Trophoblast cell (in vitro differentiated cells and primary cell): ENCODE data around the gene PCCB.
"Not testable (repeated sequence)": the region's sequence is repeated elsewhere in the genome, so short reads cannot be mapped to it uniquely, and the experiment has no call there.

Source experiments
- DNase-seq, 2 donors: peaks; one replicate each; pipeline ENCODE4 v3.0.0-alpha.2; 2016
- H2AFZ ChIP-seq: 2 replicates; pipeline ENCODE4 v1.6.1; 2013; ENCODE audit warnings: low read length, moderate library complexity, mild to moderate bottlenecking; ENCODE audit not compliant: insufficient read depth, poor library complexity
- H2AK5ac ChIP-seq: 2 replicates; pipeline ENCODE4 v1.6.1; 2013; ENCODE audit warnings: mild to moderate bottlenecking, low read length
- H2BK120ac ChIP-seq: 2 replicates; pipeline ENCODE4 v1.6.1; 2013; ENCODE audit warnings: low read length, mild to moderate bottlenecking, moderate library complexity; ENCODE audit not compliant: insufficient read depth, poor library complexity
- H2BK12ac ChIP-seq: 2 replicates; pipeline ENCODE4 v1.6.1; 2013; ENCODE audit warnings: mild to moderate bottlenecking, low read length, moderate library complexity
- H2BK5ac ChIP-seq: 2 replicates; pipeline ENCODE4 v1.6.1; 2013; ENCODE audit warnings: low read length, low read depth, moderate library complexity, mild to moderate bottlenecking; ENCODE audit not compliant: poor library complexity
- H3K14ac ChIP-seq: 2 replicates; pipeline ENCODE4 v1.6.1; 2013; ENCODE audit warnings: mild to moderate bottlenecking, low read length
- H3K18ac ChIP-seq: 2 replicates; pipeline ENCODE4 v1.6.1; 2013; ENCODE audit warnings: mild to moderate bottlenecking, low read length
- H3K23ac ChIP-seq: 2 replicates; pipeline ENCODE4 v1.6.1; 2013; ENCODE audit warnings: low read length
- H3K27ac ChIP-seq: 2 replicates; pipeline ENCODE4 v1.5.1; 2013; ENCODE audit warnings: low read depth, mild to moderate bottlenecking, inconsistent platforms, low read length, moderate library complexity
- H3K27me3 ChIP-seq: 2 replicates; pipeline ENCODE4 v1.6.1; 2013; ENCODE audit warnings: inconsistent platforms, mild to moderate bottlenecking, low read length, moderate library complexity; ENCODE audit not compliant: insufficient read depth
- H3K36me3 ChIP-seq, 2 experiments: 1 replicate in 1 of 2; 2 replicates in 1 of 2; pipeline ENCODE4 v1.6.1; 2013; ENCODE audit warnings: low read length in 2 of 2, mild to moderate bottlenecking in 2 of 2, moderate library complexity in 1 of 2; ENCODE audit not compliant: insufficient read depth in 2 of 2, control insufficient read depth in 1 of 2
- H3K4ac ChIP-seq: 2 replicates; pipeline ENCODE4 v1.6.1; 2013; ENCODE audit warnings: low read depth, mild to moderate bottlenecking, low read length, moderate library complexity
- H3K4me1 ChIP-seq, 2 experiments: 1 replicate in 1 of 2; 2 replicates in 1 of 2; pipeline ENCODE4 v1.6.1; 2013; ENCODE audit warnings: low read length in 2 of 2, mild to moderate bottlenecking in 2 of 2, moderate library complexity in 1 of 2; ENCODE audit not compliant: insufficient read depth in 2 of 2, control insufficient read depth in 1 of 2
- H3K4me2 ChIP-seq: 2 replicates; pipeline ENCODE4 v1.6.1; 2013; ENCODE audit warnings: inconsistent platforms, mild to moderate bottlenecking, low read length, moderate library complexity
- H3K4me3 ChIP-seq: 2 replicates; pipeline ENCODE4 v1.5.1; 2013; ENCODE audit warnings: mild to moderate bottlenecking, low read depth, low read length, inconsistent platforms
- H3K79me1 ChIP-seq: one replicate; pipeline ENCODE4 v1.6.1; 2013; ENCODE audit warnings: low read length
- H3K79me2 ChIP-seq: 2 replicates; pipeline ENCODE4 v1.6.1; 2013; ENCODE audit warnings: low read length, mild to moderate bottlenecking; ENCODE audit not compliant: control insufficient read depth, insufficient read depth, poor library complexity
- H3K9ac ChIP-seq: 2 replicates; pipeline ENCODE4 v1.6.1; 2013; ENCODE audit warnings: mild to moderate bottlenecking, low read length
- H3K9me3 ChIP-seq: 2 replicates; pipeline ENCODE4 v1.6.1; 2013; ENCODE audit warnings: low read depth, mild to moderate bottlenecking, control low read depth, inconsistent platforms, low read length; ENCODE audit not compliant: insufficient read depth
- H4K12ac ChIP-seq: 2 replicates; pipeline ENCODE4 v1.6.1; 2013; ENCODE audit warnings: low read depth, mild to moderate bottlenecking, low read length, moderate library complexity
- H4K8ac ChIP-seq: 2 replicates; pipeline ENCODE4 v1.6.1; 2013; ENCODE audit warnings: low read depth, mild to moderate bottlenecking, low read length, moderate library complexity
- H4K91ac ChIP-seq: one replicate; pipeline ENCODE4 v1.6.1; 2013; ENCODE audit warnings: low read depth, mild to moderate bottlenecking, low read length, moderate library complexity
- WGBS: extraction: QIAGEN DNeasy Blood & Tissue Kit; methylation state at CpG from one replicate; pipeline ENCODE4 v1.1.7; 2013; ENCODE audit warnings: missing lambda C conversion rate; ENCODE audit not compliant: insufficient read length, insufficient coverage; ENCODE audit errors: extremely low coverage; 5-methylcytosine and 5-hydroxymethylcytosine counted together

PCCB gene

GRCh38 chr3:136332302-136332701 is 82.2 kb downstream of the PCCB start:
- Histone ChIP-seq H2AFZ (no peak overlapping the region), H4K91ac (no peak overlapping the region), H3K27ac (no peak overlapping the region), H3K23ac (no peak overlapping the region), H3K9me3 (peaks cover 3% of the 10 kb centered on the region), H2BK5ac (no peak overlapping the region), H2BK12ac (no peak overlapping the region), H3K4ac (no peak overlapping the region), H4K12ac (no peak overlapping the region), H3K27me3 (no peaks in the 10 kb centered on the region), H2BK120ac (no peak overlapping the region), H3K4me1 (no peaks in the 10 kb centered on the region), H3K36me3 (peaks cover 9 to 31% of the 10 kb centered on the region in 2 experiments), H3K9ac (no peak overlapping the region), H3K18ac (no peak overlapping the region), H3K79me2 (no peaks in the 10 kb centered on the region), H4K8ac (no peak overlapping the region), H3K4me2 (no peak overlapping the region), H3K79me1 (no peaks in the 10 kb centered on the region), H3K4me3 (no peak overlapping the region), H3K14ac (no peak overlapping the region), H2AK5ac (no peak overlapping the region)
- no CpG with 5 or more reads among the region's 1 CpG for WGBS
- no peak for DNase-seq

DNA sequence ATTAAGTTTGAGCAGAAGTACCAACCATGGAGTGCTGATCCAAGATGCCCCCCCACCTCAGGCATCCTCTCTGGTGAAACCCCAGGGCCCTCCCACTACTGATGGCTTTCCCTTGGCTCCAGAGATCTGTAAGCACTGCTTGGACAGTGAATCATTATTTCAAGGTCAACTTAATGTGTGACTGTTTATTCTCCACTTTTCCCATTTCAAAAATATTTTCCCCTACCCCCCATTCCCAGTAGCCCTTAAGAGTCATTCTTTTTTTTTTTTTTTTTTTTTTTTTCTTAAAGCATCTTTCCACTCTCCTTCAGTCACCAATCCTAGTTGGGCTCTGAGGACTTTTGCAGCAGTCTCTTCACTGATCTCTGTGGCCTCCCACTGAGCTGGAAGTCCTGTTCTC is 82.6 kb downstream of the PCCB start:
- Histone ChIP-seq H3K4me1 (no peaks in the 10 kb centered on the region), H2BK12ac (no peak overlapping the region), H3K4me2 (no peak overlapping the region), H2AK5ac (no peak overlapping the region), H2AFZ (no peak overlapping the region), H3K36me3 (peaks cover 6 to 28% of the 10 kb centered on the region in 2 experiments), H3K14ac (no peak overlapping the region), H3K4me3 (no peak overlapping the region), H3K9ac (no peak overlapping the region), H3K27me3 (no peaks in the 10 kb centered on the region), H3K9me3 (peaks cover 3% of the 10 kb centered on the region), H4K12ac (no peak overlapping the region), H4K8ac (no peak overlapping the region), H3K79me1 (no peaks in the 10 kb centered on the region), H2BK120ac (no peak overlapping the region), H3K79me2 (no peaks in the 10 kb centered on the region), H3K4ac (no peak overlapping the region), H4K91ac (no peak overlapping the region), H3K23ac (no peak overlapping the region), H3K27ac (no peak overlapping the region), H3K18ac (no peak overlapping the region), H2BK5ac (no peak overlapping the region)
- DNase-seq, result no peak

GRCh38 chr3:136334209-136334608 is 84.1 kb downstream of the PCCB start:
- Histone ChIP-seq H3K27me3 (no peaks in the 10 kb centered on the region), H2BK120ac (no peak overlapping the region), H3K36me3 (peaks cover 6 to 26% of the 10 kb centered on the region in 2 experiments)

GRCh38 chr3:136334726-136335125 is 84.6 kb downstream of the PCCB start:
- DNase-seq, H3K9me3 ChIP-seq, H3K14ac ChIP-seq, H3K4me1 ChIP-seq, H2AFZ ChIP-seq, H2BK5ac ChIP-seq, H2BK120ac ChIP-seq, H3K23ac ChIP-seq, H3K79me2 ChIP-seq, H4K12ac ChIP-seq, H3K4me3 ChIP-seq, H2BK12ac ChIP-seq, H3K4ac ChIP-seq, H3K27ac ChIP-seq, H4K91ac ChIP-seq, H3K4me2 ChIP-seq, H3K79me1 ChIP-seq, H3K18ac ChIP-seq, H3K9ac ChIP-seq, H2AK5ac ChIP-seq, H4K8ac ChIP-seq, H3K27me3 ChIP-seq: not testable (repeated sequence)
- no CpG with 5 or more reads among the region's 6 CpGs for WGBS
- peaks cover 6 to 26% of the 10 kb centered on the region in 2 experiments for H3K36me3 ChIP-seq

More at GRCh38 chr3:136334209-136334608, 84.1 kb downstream of the PCCB start:
- Histone ChIP-seq H4K91ac (no peak overlapping the region), H3K79me1 (no peaks in the 10 kb centered on the region), H4K12ac (no peak overlapping the region), H2AK5ac (no peak overlapping the region), H3K14ac (no peak overlapping the region), H3K23ac (no peak overlapping the region), H3K9me3 (peaks cover under 1% of the 10 kb centered on the region), H2BK5ac (no peak overlapping the region), H3K4me3 (no peak overlapping the region), H3K4me2 (no peak overlapping the region), H3K9ac (no peak overlapping the region), H3K27ac (no peak overlapping the region), H2AFZ (no peak overlapping the region), H3K18ac (no peak overlapping the region), H2BK12ac (no peak overlapping the region), H3K4me1 (no peaks in the 10 kb centered on the region), H3K79me2 (no peaks in the 10 kb centered on the region), H3K4ac (no peak overlapping the region), H4K8ac (no peak overlapping the region)
- no peak for DNase-seq
